ENCODE measurements around the gene CMC2. TPM values are rescaled to one million over a fixed set of nuclear protein-coding genes. Genes with fewer than 3 reads are reported as not detected.

Gene CMC2
- total and polyA plus RNA-seq, 9 of the 15 experiments (the other 6 are each of a cell fraction or from before 2014, with no cell fraction given) = 122 to 501 (median 172) TPM

DNA sequence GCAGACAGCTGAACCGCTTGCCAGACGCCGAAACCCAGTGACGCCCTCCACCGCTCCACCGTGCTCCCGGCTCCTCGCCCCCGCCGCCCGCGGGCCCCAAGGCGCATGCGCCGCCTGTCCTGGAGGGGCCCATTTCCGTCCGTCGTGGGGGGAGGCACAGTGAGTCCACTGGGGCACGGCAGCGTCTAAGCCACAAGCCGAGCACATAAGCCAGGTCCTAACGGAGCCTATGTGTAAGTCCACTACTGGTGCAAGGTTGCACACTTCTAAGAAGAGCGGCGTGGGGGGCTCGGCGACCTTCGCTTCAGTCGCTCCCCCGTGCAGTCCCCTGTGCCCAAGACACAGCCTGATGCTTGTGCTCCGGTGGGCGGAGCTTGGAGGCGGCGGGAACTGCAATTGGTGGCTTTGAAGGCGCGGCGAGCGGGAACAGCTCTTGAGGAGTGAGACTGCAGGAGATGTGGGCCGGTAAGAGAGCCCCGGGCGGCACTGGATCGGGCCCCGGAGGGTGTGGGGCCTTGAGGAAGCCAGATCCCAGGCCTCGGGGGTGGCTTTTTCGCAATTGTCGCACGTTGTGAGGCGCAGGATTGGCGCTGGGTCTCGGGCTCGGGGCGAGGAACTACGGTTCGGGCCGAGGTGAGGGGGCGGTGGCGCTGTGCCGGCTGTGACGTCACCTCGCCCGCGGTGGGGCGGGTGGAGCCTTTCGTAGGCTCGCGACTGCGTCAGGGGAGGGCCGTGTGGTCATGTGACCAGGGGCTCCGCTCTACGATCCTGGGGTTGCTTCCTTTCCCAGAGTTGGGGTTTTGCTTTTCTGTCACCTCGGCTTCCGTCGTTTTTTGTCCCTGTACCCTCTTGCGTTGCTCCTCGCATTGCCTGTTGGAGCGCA, at the start of gene CMC2, which contains the start of gene CENPN (continued):
- TF ChIP-seq, protein P1, sequence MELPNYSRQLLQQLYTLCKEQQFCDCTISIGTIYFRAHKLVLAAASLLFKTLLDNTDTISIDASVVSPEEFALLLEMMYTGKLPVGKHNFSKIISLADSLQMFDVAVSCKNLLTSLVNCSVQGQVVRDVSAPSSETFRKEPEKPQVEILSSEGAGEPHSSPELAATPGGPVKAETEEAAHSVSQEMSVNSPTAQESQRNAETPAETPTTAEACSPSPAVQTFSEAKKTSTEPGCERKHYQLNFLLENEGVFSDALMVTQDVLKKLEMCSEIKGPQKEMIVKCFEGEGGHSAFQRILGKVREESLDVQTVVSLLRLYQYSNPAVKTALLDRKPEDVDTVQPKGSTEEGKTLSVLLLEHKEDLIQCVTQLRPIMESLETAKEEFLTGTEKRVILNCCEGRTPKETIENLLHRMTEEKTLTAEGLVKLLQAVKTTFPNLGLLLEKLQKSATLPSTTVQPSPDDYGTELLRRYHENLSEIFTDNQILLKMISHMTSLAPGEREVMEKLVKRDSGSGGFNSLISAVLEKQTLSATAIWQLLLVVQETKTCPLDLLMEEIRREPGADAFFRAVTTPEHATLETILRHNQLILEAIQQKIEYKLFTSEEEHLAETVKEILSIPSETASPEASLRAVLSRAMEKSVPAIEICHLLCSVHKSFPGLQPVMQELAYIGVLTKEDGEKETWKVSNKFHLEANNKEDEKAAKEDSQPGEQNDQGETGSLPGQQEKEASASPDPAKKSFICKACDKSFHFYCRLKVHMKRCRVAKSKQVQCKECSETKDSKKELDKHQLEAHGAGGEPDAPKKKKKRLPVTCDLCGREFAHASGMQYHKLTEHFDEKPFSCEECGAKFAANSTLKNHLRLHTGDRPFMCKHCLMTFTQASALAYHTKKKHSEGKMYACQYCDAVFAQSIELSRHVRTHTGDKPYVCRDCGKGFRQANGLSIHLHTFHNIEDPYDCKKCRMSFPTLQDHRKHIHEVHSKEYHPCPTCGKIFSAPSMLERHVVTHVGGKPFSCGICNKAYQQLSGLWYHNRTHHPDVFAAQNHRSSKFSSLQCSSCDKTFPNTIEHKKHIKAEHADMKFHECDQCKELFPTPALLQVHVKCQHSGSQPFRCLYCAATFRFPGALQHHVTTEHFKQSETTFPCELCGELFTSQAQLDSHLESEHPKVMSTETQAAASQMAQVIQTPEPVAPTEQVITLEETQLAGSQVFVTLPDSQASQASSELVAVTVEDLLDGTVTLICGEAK (IDR thresholded peaks at IDR 0.05) = peak; percentile 72
- TF ChIP-seq, protein P1 (CRISPR knock-in tag; IDR thresholded peaks at IDR 0.05) = no peak
- TF ChIP-seq MECOM (CRISPR knock-in tag; IDR thresholded peaks at IDR 0.05) (no peak), NBN (IDR thresholded peaks at IDR 0.05; ENCODE audit: low read depth) (peak; percentile 97), JUND (IDR thresholded peaks at IDR 0.05; ENCODE audit: borderline replicate concordance, low read depth, low read length) (peak; percentile 97), JUND (tag; IDR thresholded peaks at IDR 0.05; ENCODE audit: borderline replicate concordance, low read depth, low read length) (peak; percentile 92), CREB1 (IDR thresholded peaks at IDR 0.05) (peak; percentile 93), CREB1 (CRISPR knock-in tag; IDR thresholded peaks at IDR 0.05) (peak; percentile 95), HNRNPLL (IDR thresholded peaks at IDR 0.05; ENCODE audit: low read depth, low read length, poor library complexity, severe bottlenecking) (peak; percentile 57), PHB2 (IDR thresholded peaks at IDR 0.05; ENCODE audit: low read depth) (no peak), ARID2 (IDR thresholded peaks at IDR 0.05) (no peak)
- TF ChIP-seq, protein P2, sequence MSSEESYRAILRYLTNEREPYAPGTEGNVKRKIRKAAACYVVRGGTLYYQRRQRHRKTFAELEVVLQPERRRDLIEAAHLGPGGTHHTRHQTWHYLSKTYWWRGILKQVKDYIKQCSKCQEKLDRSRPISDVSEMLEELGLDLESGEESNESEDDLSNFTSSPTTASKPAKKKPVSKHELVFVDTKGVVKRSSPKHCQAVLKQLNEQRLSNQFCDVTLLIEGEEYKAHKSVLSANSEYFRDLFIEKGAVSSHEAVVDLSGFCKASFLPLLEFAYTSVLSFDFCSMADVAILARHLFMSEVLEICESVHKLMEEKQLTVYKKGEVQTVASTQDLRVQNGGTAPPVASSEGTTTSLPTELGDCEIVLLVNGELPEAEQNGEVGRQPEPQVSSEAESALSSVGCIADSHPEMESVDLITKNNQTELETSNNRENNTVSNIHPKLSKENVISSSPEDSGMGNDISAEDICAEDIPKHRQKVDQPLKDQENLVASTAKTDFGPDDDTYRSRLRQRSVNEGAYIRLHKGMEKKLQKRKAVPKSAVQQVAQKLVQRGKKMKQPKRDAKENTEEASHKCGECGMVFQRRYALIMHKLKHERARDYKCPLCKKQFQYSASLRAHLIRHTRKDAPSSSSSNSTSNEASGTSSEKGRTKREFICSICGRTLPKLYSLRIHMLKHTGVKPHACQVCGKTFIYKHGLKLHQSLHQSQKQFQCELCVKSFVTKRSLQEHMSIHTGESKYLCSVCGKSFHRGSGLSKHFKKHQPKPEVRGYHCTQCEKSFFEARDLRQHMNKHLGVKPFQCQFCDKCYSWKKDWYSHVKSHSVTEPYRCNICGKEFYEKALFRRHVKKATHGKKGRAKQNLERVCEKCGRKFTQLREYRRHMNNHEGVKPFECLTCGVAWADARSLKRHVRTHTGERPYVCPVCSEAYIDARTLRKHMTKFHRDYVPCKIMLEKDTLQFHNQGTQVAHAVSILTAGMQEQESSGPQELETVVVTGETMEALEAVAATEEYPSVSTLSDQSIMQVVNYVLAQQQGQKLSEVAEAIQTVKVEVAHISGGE (CRISPR knock-in tag; IDR thresholded peaks at IDR 0.05) = peak in 1 of 3 experiments; percentile 57; a peak in 3 of 6 replicates
- TF ChIP-seq, protein P3, sequence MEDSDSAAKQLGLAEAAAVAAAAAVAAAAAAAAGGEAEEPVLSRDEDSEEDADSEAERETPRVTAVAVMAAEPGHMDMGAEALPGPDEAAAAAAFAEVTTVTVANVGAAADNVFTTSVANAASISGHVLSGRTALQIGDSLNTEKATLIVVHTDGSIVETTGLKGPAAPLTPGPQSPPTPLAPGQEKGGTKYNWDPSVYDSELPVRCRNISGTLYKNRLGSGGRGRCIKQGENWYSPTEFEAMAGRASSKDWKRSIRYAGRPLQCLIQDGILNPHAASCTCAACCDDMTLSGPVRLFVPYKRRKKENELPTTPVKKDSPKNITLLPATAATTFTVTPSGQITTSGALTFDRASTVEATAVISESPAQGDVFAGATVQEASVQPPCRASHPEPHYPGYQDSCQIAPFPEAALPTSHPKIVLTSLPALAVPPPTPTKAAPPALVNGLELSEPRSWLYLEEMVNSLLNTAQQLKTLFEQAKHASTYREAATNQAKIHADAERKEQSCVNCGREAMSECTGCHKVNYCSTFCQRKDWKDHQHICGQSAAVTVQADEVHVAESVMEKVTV (CRISPR knock-in tag; IDR thresholded peaks at IDR 0.05) = peak; percentile 49; the same call in 1 of the 2 replicates
